Measurements from ENCODE around the gene OTOP1. TPM values are rescaled to one million over a fixed set of nuclear protein-coding genes. Genes with fewer than 3 reads are reported as not detected.
A peak's percentile ranks its signal among the peaks of the same experiment; 100 is the strongest.

OTOP1 gene
- total RNA-seq = not detected

- no peak within 1 kb of the TSS for H3K27ac ChIP-seq
- ATAC-seq (no peak), DNase-seq (no peak)
- peaks cover 31 to 46% (median 36%) of the 10 kb centered on the region in 3 donors for H3K27me3 ChIP-seq
- no peaks in the 10 kb centered on the region for H3K9me3 ChIP-seq
- H3K4me1 ChIP-seq = no peaks in the 10 kb centered on the region
- in situ Hi-C loops (cut with MboI; ENCODE audit: low sequenced_read_pairs in 4 of 4) = no loop called here
- no peaks in the 10 kb centered on the region for H3K36me3 ChIP-seq
- no peak for TF ChIP-seq CTCF (IDR thresholded peaks at IDR 0.05 in 4 of 5, conservative IDR thresholded peaks at IDR 0.05 in 1 of 5)
- no peak for TF ChIP-seq POLR2A (IDR thresholded peaks at IDR 0.05)
- intact Hi-C loops (cut with DNase I; ENCODE audit: low total_unique reads) = no loop called here
- no peak within 1 kb of the TSS for H3K4me3 ChIP-seq
Observed at GRCh38 chr4:4226606-4227438, at the start of gene OTOP1. OTOP1 (minus strand) TSS chr4:4226929; CDS start chr4:4226864, 65 bp downstream.

- TF ChIP-seq CTCF (IDR thresholded peaks at IDR 0.05 in 4 of 5, conservative IDR thresholded peaks at IDR 0.05 in 1 of 5) = no peak
- TF ChIP-seq POLR2A (IDR thresholded peaks at IDR 0.05) = no peak
- Histone ChIP-seq H3K27me3 (no peaks in the 10 kb centered on the region), H3K4me1 (no peaks in the 10 kb centered on the region), H3K36me3 (peaks cover 2 to 78% of the 10 kb centered on the region in 2 donors), H3K4me3 (no peak overlapping the region), H3K27ac (no peak overlapping the region), H3K9me3 (no peaks in the 10 kb centered on the region)
- no peak for ATAC-seq
- no peak for DNase-seq
- intact Hi-C loops (cut with DNase I; ENCODE audit: low total_unique reads) (no loop called here), in situ Hi-C loops (cut with MboI; ENCODE audit: low sequenced_read_pairs in 4 of 4) (loop anchor here in 1 of 4 donors (25.0 kb wide), 1 partner anchor 263 kb away; the partner anchor contains the start of gene STX18)
Observed at GRCh38 chr4:4274226-4274625, 47.5 kb upstream of the OTOP1 start.

- Histone ChIP-seq H3K9me3 (no peaks in the 10 kb centered on the region), H3K4me3 (no peak overlapping the region), H3K27ac (no peak overlapping the region), H3K4me1 (no peaks in the 10 kb centered on the region), H3K27me3 (no peaks in the 10 kb centered on the region), H3K36me3 (peaks cover 0 to 73% of the 10 kb centered on the region in 2 donors)
- DNase-seq = peak in 1 of 2 donors; percentile 31
- TF ChIP-seq POLR2A (IDR thresholded peaks at IDR 0.05) = no peak
- no peak for TF ChIP-seq CTCF (IDR thresholded peaks at IDR 0.05 in 4 of 5, conservative IDR thresholded peaks at IDR 0.05 in 1 of 5)
- peak in 1 of 2 donors; percentile 45 for ATAC-seq
- in situ Hi-C loops (cut with MboI; ENCODE audit: low sequenced_read_pairs in 4 of 4) (loop anchor here in 1 of 4 donors (25.0 kb wide), 1 partner anchor 265 kb away; the partner anchor contains the start of gene STX18), intact Hi-C loops (cut with DNase I; ENCODE audit: low total_unique reads) (no loop called here)
Observed at GRCh38 chr4:4271912-4272311, 45.2 kb upstream of the OTOP1 start.

- in situ Hi-C loops (cut with MboI; ENCODE audit: low sequenced_read_pairs in 4 of 4) (loop anchor here in 1 of 4 donors (25.0 kb wide), 1 partner anchor 267 kb away; the partner anchor contains the start of gene STX18), intact Hi-C loops (cut with DNase I; ENCODE audit: low total_unique reads) (no loop called here)
- no peak for DNase-seq
- H3K27me3 ChIP-seq = no peaks in the 10 kb centered on the region
- no peaks in the 10 kb centered on the region for H3K9me3 ChIP-seq
- no peaks in the 10 kb centered on the region for H3K4me1 ChIP-seq
- H3K4me3 ChIP-seq = no peak overlapping the region
- H3K36me3 ChIP-seq = peaks cover 0 to 64% of the 10 kb centered on the region in 2 donors
- no peak for ATAC-seq
- TF ChIP-seq POLR2A (IDR thresholded peaks at IDR 0.05) (no peak), CTCF (IDR thresholded peaks at IDR 0.05 in 4 of 5, conservative IDR thresholded peaks at IDR 0.05 in 1 of 5) (no peak)
- H3K27ac ChIP-seq = no peak overlapping the region
Observed at GRCh38 chr4:4270529-4270928, 43.8 kb upstream of the OTOP1 start.
